GM23248 (cell line): Measurements from ENCODE around the gene SESN1. TPM values are rescaled to one million over a fixed set of nuclear protein-coding genes. Genes with fewer than 3 reads are reported as not detected.
"Not testable (repeated sequence)": the region's sequence is repeated elsewhere in the genome, so short reads cannot be mapped to it uniquely, and the experiment has no call there.

Experiments
- DNase-seq: peaks from one replicate; pipeline ENCODE4 v3.0.0-alpha.2; 2015
- H2AFZ ChIP-seq: fragments of 200-600 bp; sonication (generic); 2 replicates; pipeline ENCODE4 v1.6.1; 2016; ENCODE audit warnings: antibody characterized with exemption
- H3F3A ChIP-seq: fragments of 200-600 bp; sonication (generic); 2 replicates; pipeline ENCODE4 v1.6.1; 2016; ENCODE audit warnings: mild to moderate bottlenecking, antibody characterized with exemption, mixed run types; ENCODE audit not compliant: insufficient read depth
- H3K27ac ChIP-seq: fragments of 200-600 bp; sonication (generic); 2 replicates; pipeline ENCODE4 v1.5.1; 2016; ENCODE audit warnings: mild to moderate bottlenecking
- H3K27me3 ChIP-seq: fragments of 200-600 bp; sonication (generic); replicated peaks from 2 replicates; pipeline ENCODE4 v1.6.1; 2016; ENCODE audit warnings: mild to moderate bottlenecking; ENCODE audit not compliant: insufficient read depth
- H3K36me3 ChIP-seq: fragments of 200-600 bp; sonication (generic); 2 replicates; pipeline ENCODE4 v1.6.1; 2016; ENCODE audit warnings: low read depth, mild to moderate bottlenecking
- H3K4me1 ChIP-seq: fragments of 200-600 bp; sonication (generic); 2 replicates; pipeline ENCODE4 v1.6.1; 2016; ENCODE audit warnings: mild to moderate bottlenecking; ENCODE audit not compliant: insufficient read depth
- H3K4me2 ChIP-seq: fragments of 200-600 bp; sonication (generic); one replicate; pipeline ENCODE4 v1.6.1; 2016; ENCODE audit warnings: mild to moderate bottlenecking; ENCODE audit not compliant: unreplicated experiment
- H3K4me3 ChIP-seq: fragments of 200-600 bp; sonication (generic); 2 replicates; pipeline ENCODE4 v1.5.1; 2016; ENCODE audit warnings: mild to moderate bottlenecking
- H3K79me2 ChIP-seq: fragments of 200-600 bp; sonication (generic); 2 replicates; pipeline ENCODE4 v1.6.1; 2016; ENCODE audit warnings: mild to moderate bottlenecking; ENCODE audit not compliant: insufficient read depth
- H3K9ac ChIP-seq: fragments of 200-600 bp; sonication (generic); 2 replicates; pipeline ENCODE4 v1.6.1; 2016; ENCODE audit warnings: mild to moderate bottlenecking
- H3K9me2 ChIP-seq: fragments of 200-600 bp; sonication (generic); 2 replicates; pipeline ENCODE4 v1.6.1; 2016; ENCODE audit warnings: mixed run types, mild to moderate bottlenecking, moderate library complexity; ENCODE audit not compliant: insufficient read depth
- H3K9me3 ChIP-seq: fragments of 200-600 bp; sonication (generic); one replicate; pipeline ENCODE4 v1.6.1; 2017; ENCODE audit warnings: low read depth
- H4K20me1 ChIP-seq: fragments of 200-600 bp; sonication (generic); 2 replicates; pipeline ENCODE4 v1.6.0; 2016; ENCODE audit not compliant: insufficient read depth
- EZH2 ChIP-seq: fragments of 200-600 bp; sonication (generic); IDR thresholded peaks from 2 replicates; pipeline ENCODE4 v1.6.1; 2018; ENCODE audit warnings: antibody characterized with exemption, mild to moderate bottlenecking; ENCODE audit not compliant: insufficient read depth, poor library complexity, severe bottlenecking
- EZH2phosphoT487 ChIP-seq: fragments of 200-600 bp; sonication (generic); IDR thresholded peaks from 2 replicates; pipeline ENCODE4 v1.6.1; 2018; ENCODE audit warnings: antibody characterized with exemption, moderate library complexity, mild to moderate bottlenecking, low read depth; ENCODE audit not compliant: insufficient read depth
- WGBS, 2 experiments: methylation state at CpG; one replicate each; pipeline ENCODE4 v1.1.6; 2015 to 2017; ENCODE audit warnings: low lambda C conversion rate in 2 of 2, low coverage in 1 of 2; ENCODE audit errors: missing lambda C conversion rate in 2 of 2; 5-methylcytosine and 5-hydroxymethylcytosine counted together
- in situ Hi-C: fragments of 300-500 bp; cut with MboI; formaldehyde crosslinking; loops from 2 replicates; pipeline ENCODE4 v1.15.0; 2020
- polyA plus RNA-seq: library from polyadenylated mRNA; unstranded; fragments of >200 nt; fragmentation: Nextera tagmentation; extraction: Ambion mirVana; gene quantifications from 2 replicates; pipeline ENCODE4 v1.2.1, GENCODE V29; 2016
- total RNA-seq: library from RNA; depleted of rRNA; stranded (reverse); fragments of >200 nt; shearing (Covaris generic); gene quantifications from 2 replicates; pipeline ENCODE4 v1.2.3, GENCODE V29; 2014

Gene SESN1
- total and polyA plus RNA-seq, 2 experiments from 2014 or later: 14.2 to 17.6 TPM

DNA sequence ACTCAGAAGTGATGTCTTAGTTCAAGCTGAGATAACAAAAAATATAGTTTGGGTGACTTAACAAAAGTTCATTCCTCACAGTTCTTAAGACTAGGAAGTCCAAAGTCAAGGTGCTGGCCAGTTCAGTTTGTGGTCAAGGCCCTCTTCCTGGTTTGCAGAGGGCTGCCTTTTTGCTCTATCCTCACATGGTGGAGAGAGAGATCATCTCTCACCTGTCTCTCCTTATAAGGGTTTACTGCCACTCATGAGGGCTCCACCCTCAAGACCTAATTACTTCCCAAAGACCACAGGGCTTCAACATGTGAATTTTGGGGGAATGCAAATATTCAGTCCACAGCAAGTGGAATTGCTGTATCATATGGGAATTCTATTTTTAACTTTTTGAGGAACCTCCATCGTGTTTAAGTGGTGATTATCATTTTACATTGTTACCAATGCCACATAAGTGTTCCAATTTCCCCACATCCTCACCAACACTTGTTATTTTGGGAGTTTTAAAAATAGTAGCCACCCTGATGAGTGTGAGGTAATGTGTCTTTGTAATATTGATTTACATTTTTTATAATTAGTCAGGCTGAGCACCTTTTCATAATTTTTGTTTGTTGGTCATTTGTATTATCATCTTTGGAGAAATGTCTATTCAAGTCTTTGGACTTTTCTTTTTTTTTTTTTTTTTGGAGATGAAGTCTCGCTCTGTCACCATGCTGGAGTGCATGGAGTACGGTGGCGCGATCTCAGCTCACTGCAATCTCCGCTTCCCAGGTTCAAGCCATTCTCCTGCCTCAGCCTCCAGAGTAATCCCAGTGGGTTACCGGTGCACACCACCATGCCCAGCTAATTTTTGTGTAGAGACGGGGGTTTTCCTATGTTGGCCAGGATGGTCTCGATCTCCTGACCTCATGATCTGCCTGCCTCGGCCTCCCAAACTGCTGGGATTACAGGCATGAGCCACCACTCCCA is 112.2 kb downstream of the SESN1 start:
- peaks cover 3% of the 10 kb centered on the region for H3K9me3 ChIP-seq
- H3K9me2 ChIP-seq: no peaks in the 10 kb centered on the region
- H3K4me2 ChIP-seq: no peak overlapping the region
- H3K27ac ChIP-seq: no peak overlapping the region
- no peak overlapping the region for H2AFZ ChIP-seq
- no peaks in the 10 kb centered on the region for H3K4me1 ChIP-seq
- H3K27me3 ChIP-seq: no peaks in the 10 kb centered on the region
- in situ Hi-C loops: no loop called here
- no peaks in the 10 kb centered on the region for H3K79me2 ChIP-seq
- DNase-seq: no peak
- no peak overlapping the region for H3K9ac ChIP-seq
- TF ChIP-seq EZH2 (no peak), EZH2phosphoT487 (no peak)
- no peaks in the 10 kb centered on the region for H4K20me1 ChIP-seq
- H3K36me3 ChIP-seq: 0 out of 2 replicates have a peak, but pooled peaks cover 9% of the 10 kb centered on the region
- WGBS, 2 experiments: 96 to 97% methylated on average over 10 of the region's 10 CpGs
- no peak overlapping the region for H3K4me3 ChIP-seq
- H3F3A ChIP-seq: no peaks in the 10 kb centered on the region

DNA sequence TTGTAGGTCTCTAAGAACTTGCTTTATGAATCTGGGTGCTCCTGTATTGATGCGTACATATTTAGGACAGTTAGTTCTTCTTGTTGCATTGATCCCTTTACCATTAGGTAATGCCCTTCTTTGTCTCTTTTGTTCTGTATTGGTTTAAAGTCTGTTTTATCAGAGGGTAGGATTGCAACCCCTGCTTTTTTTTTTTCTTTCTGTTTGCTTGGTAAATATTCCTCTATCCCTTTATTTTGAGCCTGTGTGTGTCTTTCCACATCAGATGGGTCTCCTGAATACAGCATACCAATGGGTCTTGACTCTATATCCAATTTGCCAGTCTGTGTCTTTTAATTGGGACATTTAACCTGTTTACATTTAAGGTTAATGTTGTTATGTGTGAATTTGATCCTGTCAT is 116.0 kb downstream of the SESN1 start:
- H3F3A ChIP-seq, H3K9ac ChIP-seq, H3K79me2 ChIP-seq, H3K27me3 ChIP-seq, DNase-seq, H3K4me3 ChIP-seq, H2AFZ ChIP-seq, in situ Hi-C loops, H3K4me2 ChIP-seq, H4K20me1 ChIP-seq, H3K9me2 ChIP-seq, H3K4me1 ChIP-seq, H3K9me3 ChIP-seq, H3K36me3 ChIP-seq, H3K27ac ChIP-seq: not testable (repeated sequence)
- 93 to 100% methylated on average over 1 of the region's 1 CpG for WGBS, 2 experiments

DNA sequence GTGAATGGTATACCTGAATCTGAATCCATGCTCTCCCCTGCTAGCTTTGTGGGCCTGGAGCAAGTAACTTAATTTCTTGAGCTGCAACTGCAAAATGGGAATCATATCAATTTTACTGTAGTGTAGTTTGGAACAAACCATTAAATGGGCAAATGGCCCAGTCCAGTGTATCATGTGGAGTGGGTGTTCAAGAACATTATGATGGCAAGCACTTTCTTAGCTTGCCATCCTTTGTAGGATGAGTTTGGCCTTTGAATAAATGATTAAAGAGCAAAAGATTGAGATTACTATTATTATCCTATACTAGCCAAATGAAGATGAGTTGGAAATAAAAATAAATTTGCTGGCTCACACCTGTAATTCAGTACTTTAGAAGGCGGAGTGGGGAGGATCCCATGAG is 120.4 kb downstream of the SESN1 start:
- no peak overlapping the region for H3K9ac ChIP-seq
- no peaks in the 10 kb centered on the region for H3K9me2 ChIP-seq
- H3K4me1 ChIP-seq: peaks cover 10% of the 10 kb centered on the region
- H3K36me3 ChIP-seq: no peaks in the 10 kb centered on the region
- H3F3A ChIP-seq: peaks cover 8% of the 10 kb centered on the region
- in situ Hi-C loops: no loop called here
- 44 to 77% methylated on average over 1 of the region's 1 CpG for WGBS, 2 experiments
- H2AFZ ChIP-seq: no peak overlapping the region
- no peak for DNase-seq
- no peak overlapping the region for H3K4me2 ChIP-seq
- no peak overlapping the region for H3K27ac ChIP-seq
- no peaks in the 10 kb centered on the region for H3K9me3 ChIP-seq
- H3K79me2 ChIP-seq: no peaks in the 10 kb centered on the region
- TF ChIP-seq EZH2phosphoT487 (no peak), EZH2 (no peak)
- H3K27me3 ChIP-seq: no peaks in the 10 kb centered on the region
- no peak overlapping the region for H3K4me3 ChIP-seq
- H4K20me1 ChIP-seq: no peaks in the 10 kb centered on the region

DNA sequence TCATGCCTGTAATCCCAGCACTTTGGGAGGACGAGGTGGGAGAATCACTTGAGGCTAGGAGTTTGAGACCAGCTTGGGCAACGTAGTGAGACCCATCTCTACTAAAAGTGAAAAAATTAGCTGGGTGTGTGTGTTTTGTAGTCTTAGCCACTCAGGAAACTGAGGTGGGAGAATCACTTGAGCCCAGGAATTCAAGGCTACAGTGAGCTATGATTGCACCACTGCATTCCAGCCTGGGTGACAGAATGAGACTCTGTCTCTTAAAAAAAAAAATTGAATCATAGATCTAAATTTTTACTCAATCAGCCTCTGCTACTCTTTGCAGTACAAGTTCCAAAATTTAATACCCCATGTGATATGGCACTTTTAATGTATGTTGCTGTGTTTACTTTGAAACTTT is 124.9 kb downstream of the SESN1 start:
- no peak overlapping the region for H3K4me2 ChIP-seq
- in situ Hi-C loops: no loop called here
- WGBS, 2 experiments: 63 to 69% methylated on average over 2 of the region's 2 CpGs
- no peaks in the 10 kb centered on the region for H3K27me3 ChIP-seq
- no peak for TF ChIP-seq EZH2phosphoT487
- no peak for TF ChIP-seq EZH2
- peaks cover 10% of the 10 kb centered on the region for H3K4me1 ChIP-seq
- no peaks in the 10 kb centered on the region for H3K36me3 ChIP-seq
- no peaks in the 10 kb centered on the region for H3K9me2 ChIP-seq
- H3K9ac ChIP-seq: no peak overlapping the region
- H3K4me3 ChIP-seq: no peak overlapping the region
- H3K27ac ChIP-seq: peak overlapping the region; percentile 38
- no peak overlapping the region for H2AFZ ChIP-seq
- H4K20me1 ChIP-seq: no peaks in the 10 kb centered on the region
- H3F3A ChIP-seq: peaks cover 8% of the 10 kb centered on the region
- no peaks in the 10 kb centered on the region for H3K79me2 ChIP-seq
- H3K9me3 ChIP-seq: no peaks in the 10 kb centered on the region
- peak; percentile 47 for DNase-seq
